ENCODE measurements around the gene SYT7.

DNA sequence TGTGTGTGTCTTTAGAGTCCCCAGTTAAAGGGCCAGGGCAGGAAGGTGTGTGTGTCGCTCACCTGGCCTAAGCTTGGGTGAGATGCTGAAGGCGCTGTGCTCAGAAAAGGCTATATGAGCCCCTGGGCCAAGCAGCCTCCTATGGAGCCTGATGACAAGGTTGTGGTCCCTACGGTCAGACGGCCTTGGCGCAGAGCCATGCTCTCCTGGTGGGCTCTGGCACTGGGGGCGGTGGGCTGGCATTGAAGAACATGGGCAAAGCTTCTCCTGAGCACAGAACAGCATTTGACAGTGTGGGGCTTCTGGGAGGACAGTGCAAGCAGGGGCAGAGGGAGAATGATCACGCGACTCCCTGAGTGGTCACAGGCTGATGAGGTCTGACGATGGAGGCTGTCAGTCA lies 83.0 kb downstream of the SYT7 start:
- TF ChIP-seq ZNF274 (IDR thresholded peaks at IDR 0.05; ENCODE audit: low read depth, low read length), result no peak
- TF ChIP-seq SUZ12 (IDR thresholded peaks at IDR 0.05; ENCODE audit: extremely low read depth, insufficient read depth, insufficient read length), result no peak
- TF ChIP-seq YY1 (IDR thresholded peaks at IDR 0.05; ENCODE audit: insufficient read depth, insufficient read length), result no peak
